Epithelial cell of esophagus (primary cell): Measurements from ENCODE around the gene GRIK2.
"Not testable (repeated sequence)": the region's sequence is repeated elsewhere in the genome, so short reads cannot be mapped to it uniquely, and the experiment has no call there.

Experiments
- DNase-seq: peaks from one replicate; pipeline ENCODE4 v3.0.0; 2010; ENCODE audit warnings: low read depth
- H3K4me3 ChIP-seq: 2 replicates; pipeline ENCODE4 v1.5.1; 2011; ENCODE audit warnings: mild to moderate bottlenecking, low read length, control low read depth
- CTCF ChIP-seq: IDR thresholded peaks from 2 replicates; pipeline ENCODE4 v1.5.1; 2011; ENCODE audit warnings: low read depth, mild to moderate bottlenecking, low read length, control low read depth, inconsistent platforms; ENCODE audit not compliant: insufficient read depth; ENCODE audit errors: missing control alignments

The GRIK2 gene

GRCh38 chr6:101393251-101393828 is at the start of gene GRIK2:
Gene GRIK2 (plus strand): TSS chr6:101393708.
- TF ChIP-seq CTCF = peak; percentile 29
- H3K4me3 ChIP-seq = peak within 1 kb of the TSS; percentile 48
- DNase-seq = peak; percentile 55

GRCh38 chr6:101344885-101345284 is 48.6 kb upstream of the GRIK2 start:
- TF ChIP-seq CTCF = no peak
- no peak overlapping the region for H3K4me3 ChIP-seq
- DNase-seq = peak; percentile 3

GRCh38 chr6:101348816-101349215 is 44.7 kb upstream of the GRIK2 start:
- no peak overlapping the region for H3K4me3 ChIP-seq
- TF ChIP-seq CTCF = no peak
- no peak for DNase-seq

GRCh38 chr6:101350631-101351030 is 42.9 kb upstream of the GRIK2 start:
- not testable (repeated sequence) for DNase-seq, H3K4me3 ChIP-seq

- DNase-seq = peak; percentile 65
- no peak overlapping the region for H3K4me3 ChIP-seq
- no peak for TF ChIP-seq CTCF
Measured at GRCh38 chr6:101351173-101351572, 42.3 kb upstream of the GRIK2 start.

GRCh38 chr6:101352316-101352715 is 41.2 kb upstream of the GRIK2 start:
- TF ChIP-seq CTCF = no peak
- no peak for DNase-seq
- no peak overlapping the region for H3K4me3 ChIP-seq

- no peak for TF ChIP-seq CTCF
- no peak overlapping the region for H3K4me3 ChIP-seq
- DNase-seq = no peak
Measured at GRCh38 chr6:101365181-101365580, 28.3 kb upstream of the GRIK2 start.

- TF ChIP-seq CTCF = no peak
- no peak for DNase-seq
- H3K4me3 ChIP-seq = no peak overlapping the region
Measured at GRCh38 chr6:101379926-101380325, 13.6 kb upstream of the GRIK2 start.
